Right forelimb (tissue), 1 donor: ENCODE measurements around the gene TDRD7.
A peak's percentile ranks its signal among the peaks of the same experiment; 100 is the strongest.

Source experiments
- DNase-seq: peaks from one replicate; pipeline ENCODE4 v3.0.0-alpha.2; 2018

TDRD7 gene

GRCh38 chr9:97411789-97412625 is at the start of gene TDRD7:
Gene TDRD7 (plus strand): TSS chr9:97412096. CDS start chr9:97428466, 16,370 bp downstream.
- peak; percentile 88 for DNase-seq

- no peak for DNase-seq
These were observed 48.9 kb upstream of the TDRD7 start for GRCh38 chr9:97362777-97363545.

GRCh38 chr9:97363661-97364299 is 48.1 kb upstream of the TDRD7 start:
- DNase-seq = no peak

- DNase-seq = no peak
These were observed 47.0 kb upstream of the TDRD7 start for GRCh38 chr9:97364769-97365490.

- no peak for DNase-seq
These were observed 46.3 kb upstream of the TDRD7 start for GRCh38 chr9:97365634-97366033.

GRCh38 chr9:97366476-97366875 is 45.4 kb upstream of the TDRD7 start:
- no peak for DNase-seq

- no peak for DNase-seq
These were observed 45.0 kb upstream of the TDRD7 start for GRCh38 chr9:97366889-97367288.

- DNase-seq = no peak
These were observed 44.2 kb upstream of the TDRD7 start for GRCh38 chr9:97367729-97368128.

GRCh38 chr9:97368964-97369363 is 42.9 kb upstream of the TDRD7 start:
- DNase-seq = no peak

GRCh38 chr9:97372580-97372979 is 39.3 kb upstream of the TDRD7 start:
- no peak for DNase-seq

- no peak for DNase-seq
These were observed 38.6 kb upstream of the TDRD7 start for GRCh38 chr9:97373331-97373730.

- DNase-seq = no peak
These were observed 37.1 kb upstream of the TDRD7 start for GRCh38 chr9:97374811-97375210.

- no peak for DNase-seq
These were observed 35.0 kb upstream of the TDRD7 start for GRCh38 chr9:97376902-97377301.

- DNase-seq = no peak
These were observed 29.7 kb upstream of the TDRD7 start for GRCh38 chr9:97382099-97382718.

- no peak for DNase-seq
These were observed 27.3 kb upstream of the TDRD7 start for GRCh38 chr9:97384406-97385262.

GRCh38 chr9:97385626-97386264 is 26.2 kb upstream of the TDRD7 start:
- no peak for DNase-seq

GRCh38 chr9:97386265-97386633 is 25.6 kb upstream of the TDRD7 start:
- no peak for DNase-seq

GRCh38 chr9:97386733-97387503 is 25.0 kb upstream of the TDRD7 start:
- DNase-seq = peak; percentile 85

- no peak for DNase-seq
These were observed 24.4 kb upstream of the TDRD7 start for GRCh38 chr9:97387504-97387886.
